KMS-11 (cell line): Measurements from ENCODE around the gene AKNA.

ENCODE experiments used
- H2AFZ ChIP-seq: fragments of 200-600 bp; sonication (generic); 2 replicates; pipeline ENCODE4 v1.6.1; 2016; ENCODE audit warnings: antibody characterized with exemption, mixed run types, low read depth
- H3K27ac ChIP-seq: fragments of 200-600 bp; sonication (generic); 2 replicates; pipeline ENCODE4 v1.6.1; 2016; ENCODE audit warnings: mild to moderate bottlenecking, mixed run types
- H3K27me3 ChIP-seq: fragments of 200-600 bp; sonication (generic); 2 replicates; pipeline ENCODE4 v1.6.1; 2017; ENCODE audit warnings: mild to moderate bottlenecking, low read depth, mixed run types, moderate library complexity; ENCODE audit not compliant: insufficient read depth
- H3K36me3 ChIP-seq: fragments of 200-600 bp; sonication (generic); 2 replicates; pipeline ENCODE4 v1.6.1; 2017; ENCODE audit warnings: mild to moderate bottlenecking, mixed run types; ENCODE audit not compliant: insufficient read depth
- H3K4me1 ChIP-seq: fragments of 200-600 bp; sonication (generic); 2 replicates; pipeline ENCODE4 v1.6.1; 2016; ENCODE audit warnings: mild to moderate bottlenecking, low read depth, mixed run types; ENCODE audit not compliant: poor library complexity, severe bottlenecking
- H3K4me2 ChIP-seq: fragments of 200-600 bp; sonication (generic); 2 replicates; pipeline ENCODE4 v1.7.0; 2016; ENCODE audit warnings: mild to moderate bottlenecking, mixed run types
- H3K4me3 ChIP-seq: fragments of 200-600 bp; sonication (generic); IDR thresholded peaks from 2 replicates; pipeline ENCODE4 v1.6.1; 2017; ENCODE audit warnings: low read depth, low read length, mixed read lengths; ENCODE audit not compliant: insufficient read depth
- H3K79me2 ChIP-seq: fragments of 200-600 bp; sonication (generic); 2 replicates; pipeline ENCODE4 v1.6.1; 2016; ENCODE audit warnings: low read depth, mixed run types; ENCODE audit not compliant: insufficient read depth
- H3K9ac ChIP-seq: fragments of 200-600 bp; sonication (generic); 2 replicates; pipeline ENCODE4 v1.6.1; 2016; ENCODE audit warnings: mild to moderate bottlenecking, mixed run types
- H4K20me1 ChIP-seq: fragments of 200-600 bp; sonication (generic); 2 replicates; pipeline ENCODE4 v1.6.1; 2016; ENCODE audit warnings: mild to moderate bottlenecking, mixed run types; ENCODE audit not compliant: insufficient read depth
- TF ChIP-seq, protein P1 (sequence below): fragments of 200-600 bp; sonication (generic); conservative IDR thresholded peaks from 2 replicates; pipeline ENCODE4 v1.6.1; 2017; ENCODE audit warnings: low read depth, mild to moderate bottlenecking, antibody characterized with exemption, low read length, moderate library complexity, mixed read lengths

Gene AKNA

DNA sequence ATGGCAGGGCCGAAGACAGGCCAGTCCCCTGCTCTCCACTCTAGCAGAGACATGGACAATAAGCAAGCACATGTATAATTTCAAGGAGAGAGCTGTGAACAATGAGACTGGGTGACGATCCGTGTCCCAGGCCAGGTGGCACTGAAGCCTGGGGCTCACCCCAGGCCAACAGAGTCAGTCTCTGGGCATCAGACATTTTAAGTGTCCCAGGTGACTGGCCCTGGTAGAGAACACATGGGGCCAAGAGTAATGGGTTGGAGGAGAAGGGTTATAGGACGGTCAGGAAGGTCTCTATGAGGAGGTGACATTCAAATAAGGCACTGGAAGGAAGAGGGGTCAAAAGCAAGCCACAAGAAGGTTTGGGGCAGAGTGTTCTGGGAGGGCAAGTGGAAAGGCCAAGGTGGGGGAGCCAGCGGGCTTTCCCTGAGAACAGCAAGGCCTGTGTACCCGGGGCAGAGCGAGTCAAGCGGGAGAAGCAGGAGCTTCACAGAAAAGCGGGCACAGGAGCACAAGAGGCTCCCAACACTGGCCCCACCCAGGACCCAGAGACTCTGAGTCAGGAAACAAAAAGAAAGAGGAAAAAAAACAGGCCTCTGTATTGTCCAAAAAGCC is 1.1 kb upstream of the AKNA start:
- peak overlapping the region; percentile 95 for H3K27ac ChIP-seq
- H4K20me1 ChIP-seq: no peaks in the 10 kb centered on the region
- H3K9ac ChIP-seq: peak overlapping the region; percentile 77; the same call in 1 of the 2 replicates
- no peaks in the 10 kb centered on the region for H3K27me3 ChIP-seq
- TF ChIP-seq, protein P1, sequence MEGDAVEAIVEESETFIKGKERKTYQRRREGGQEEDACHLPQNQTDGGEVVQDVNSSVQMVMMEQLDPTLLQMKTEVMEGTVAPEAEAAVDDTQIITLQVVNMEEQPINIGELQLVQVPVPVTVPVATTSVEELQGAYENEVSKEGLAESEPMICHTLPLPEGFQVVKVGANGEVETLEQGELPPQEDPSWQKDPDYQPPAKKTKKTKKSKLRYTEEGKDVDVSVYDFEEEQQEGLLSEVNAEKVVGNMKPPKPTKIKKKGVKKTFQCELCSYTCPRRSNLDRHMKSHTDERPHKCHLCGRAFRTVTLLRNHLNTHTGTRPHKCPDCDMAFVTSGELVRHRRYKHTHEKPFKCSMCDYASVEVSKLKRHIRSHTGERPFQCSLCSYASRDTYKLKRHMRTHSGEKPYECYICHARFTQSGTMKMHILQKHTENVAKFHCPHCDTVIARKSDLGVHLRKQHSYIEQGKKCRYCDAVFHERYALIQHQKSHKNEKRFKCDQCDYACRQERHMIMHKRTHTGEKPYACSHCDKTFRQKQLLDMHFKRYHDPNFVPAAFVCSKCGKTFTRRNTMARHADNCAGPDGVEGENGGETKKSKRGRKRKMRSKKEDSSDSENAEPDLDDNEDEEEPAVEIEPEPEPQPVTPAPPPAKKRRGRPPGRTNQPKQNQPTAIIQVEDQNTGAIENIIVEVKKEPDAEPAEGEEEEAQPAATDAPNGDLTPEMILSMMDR: no peak
- no peaks in the 10 kb centered on the region for H3K36me3 ChIP-seq
- no peak overlapping the region for H3K4me3 ChIP-seq
- H3K4me1 ChIP-seq: peaks cover 63% of the 10 kb centered on the region
- H3K79me2 ChIP-seq: peaks cover 71% of the 10 kb centered on the region
- H3K4me2 ChIP-seq: peak overlapping the region; percentile 100
- H2AFZ ChIP-seq: no peak overlapping the region

DNA sequence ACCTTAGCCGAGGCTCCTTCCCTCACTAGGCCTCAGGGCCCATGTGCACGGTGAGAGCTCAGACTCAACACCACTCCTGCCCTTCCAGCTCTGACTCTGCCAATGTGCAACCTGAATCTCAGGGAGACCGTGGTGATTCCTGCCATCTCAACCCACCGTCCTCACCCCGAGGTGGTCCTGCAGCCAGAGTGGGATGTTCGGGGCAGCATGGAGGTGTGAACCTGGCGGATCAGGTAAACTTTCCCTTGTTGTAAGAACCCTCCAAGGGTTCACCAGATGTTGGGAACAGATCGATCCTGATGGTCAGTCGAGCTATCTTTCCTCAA is 538 bp upstream of the AKNA start:
- Histone ChIP-seq H3K27ac (peak overlapping the region; percentile 95), H3K4me3 (no peak overlapping the region), H3K9ac (peak overlapping the region; percentile 77), H3K79me2 (peaks cover 77% of the 10 kb centered on the region), H3K4me2 (peak overlapping the region; percentile 100), H4K20me1 (no peaks in the 10 kb centered on the region), H3K36me3 (no peaks in the 10 kb centered on the region), H3K4me1 (peaks cover 63% of the 10 kb centered on the region), H2AFZ (peak overlapping the region; percentile 20; the same call in 1 of the 2 replicates), H3K27me3 (no peaks in the 10 kb centered on the region)
- TF ChIP-seq, protein P1: no peak

DNA sequence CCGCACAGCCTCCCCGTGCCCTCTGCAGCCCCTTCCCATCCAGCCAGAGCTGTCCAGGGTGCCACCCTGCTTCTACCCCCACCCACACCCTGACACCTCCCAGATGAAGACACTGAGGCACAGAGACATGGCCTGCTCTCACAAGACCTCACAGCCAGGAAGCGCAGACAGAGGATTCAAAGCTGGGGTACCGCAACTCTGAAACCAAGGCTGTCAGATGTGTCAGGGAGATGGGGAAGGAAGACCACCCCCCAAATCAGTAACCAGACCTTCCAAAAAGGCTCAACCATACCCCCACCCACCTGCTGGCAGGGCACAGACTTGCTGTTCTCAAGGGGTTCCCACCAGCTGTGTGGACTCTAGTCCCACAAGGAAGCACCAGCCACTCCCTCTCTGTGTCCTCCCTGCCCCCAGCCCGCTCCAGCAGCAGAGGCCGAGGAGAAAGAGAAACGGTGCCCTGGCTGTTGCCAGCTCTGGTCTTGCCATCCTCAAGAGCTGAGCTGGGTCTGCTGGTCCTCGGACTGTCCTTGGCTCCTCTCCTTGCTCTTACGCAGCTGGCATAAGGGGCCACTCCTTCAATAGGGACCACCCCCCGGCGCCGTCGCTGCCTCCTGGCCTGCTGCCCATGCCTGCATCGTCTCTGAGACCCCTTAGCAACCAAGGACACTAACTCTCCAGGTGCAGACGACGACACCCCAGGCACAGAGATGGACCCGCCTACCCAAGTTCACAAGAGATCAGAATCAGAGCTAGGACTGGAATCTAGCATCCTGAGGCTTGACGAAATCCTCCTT is 699 bp downstream of the AKNA start:
- no peaks in the 10 kb centered on the region; the same call in 1 of the 2 replicates for H3K36me3 ChIP-seq
- H3K79me2 ChIP-seq: peaks cover 85% of the 10 kb centered on the region
- TF ChIP-seq, protein P1: no peak
- H2AFZ ChIP-seq: no peak overlapping the region; the same call in 1 of the 2 replicates
- peak overlapping the region; percentile 100 for H3K4me2 ChIP-seq
- peak overlapping the region; percentile 77 for H3K9ac ChIP-seq
- H3K27me3 ChIP-seq: no peaks in the 10 kb centered on the region
- peak overlapping the region; percentile 95 for H3K27ac ChIP-seq
- H3K4me3 ChIP-seq: no peak overlapping the region
- peaks cover 75% of the 10 kb centered on the region for H3K4me1 ChIP-seq
- H4K20me1 ChIP-seq: no peaks in the 10 kb centered on the region

DNA sequence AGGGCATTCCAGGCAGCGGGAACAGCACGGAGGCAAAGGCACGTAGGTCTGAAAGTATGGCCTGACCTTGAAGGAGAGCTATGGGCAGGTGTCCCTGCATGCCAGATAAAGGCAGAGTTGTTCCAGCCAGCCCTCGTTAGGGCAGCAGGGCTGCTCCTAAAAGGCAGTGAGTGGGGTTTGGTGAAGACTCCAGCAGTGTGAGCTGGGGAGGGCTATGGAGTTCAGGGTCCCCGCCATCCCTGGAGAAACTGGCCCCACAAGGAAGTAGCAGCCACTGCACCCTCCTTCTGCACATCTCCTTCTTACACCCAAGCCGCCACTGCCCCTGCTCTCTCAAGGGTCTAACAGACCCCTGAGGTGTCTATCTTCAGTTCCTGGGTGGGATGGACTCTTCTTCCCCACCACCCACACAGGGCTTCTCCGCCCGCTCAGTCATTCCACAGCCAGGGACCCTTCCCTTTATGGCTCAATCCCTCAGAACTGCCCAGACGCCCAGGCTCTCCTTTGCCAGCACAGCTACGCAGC is 1.4 kb downstream of the AKNA start:
- H4K20me1 ChIP-seq: no peaks in the 10 kb centered on the region
- TF ChIP-seq, protein P1: no peak
- H3K79me2 ChIP-seq: peaks cover 88% of the 10 kb centered on the region
- no peak overlapping the region for H2AFZ ChIP-seq
- peaks cover 74% of the 10 kb centered on the region for H3K4me1 ChIP-seq
- peak overlapping the region; percentile 95 for H3K27ac ChIP-seq
- no peaks in the 10 kb centered on the region; the same call in 1 of the 2 replicates for H3K36me3 ChIP-seq
- H3K27me3 ChIP-seq: no peaks in the 10 kb centered on the region
- no peak overlapping the region for H3K4me3 ChIP-seq
- peak overlapping the region; percentile 77 for H3K9ac ChIP-seq
- peak overlapping the region; percentile 100 for H3K4me2 ChIP-seq
